Tongue (tissue), 2 donors: ENCODE data around the gene CIBAR2. TPM values are rescaled to one million over a fixed set of nuclear protein-coding genes. Genes with fewer than 3 reads are reported as not detected.
"Not testable (repeated sequence)": the region's sequence is repeated elsewhere in the genome, so short reads cannot be mapped to it uniquely, and the experiment has no call there.

Experiments
- DNase-seq: peaks from one replicate; pipeline ENCODE4 v3.0.0-alpha.2; 2015
- total RNA-seq: library from RNA; depleted of rRNA; stranded (reverse); fragments of >200 nt; gene quantifications from one replicate; pipeline ENCODE4 v1.2.3, GENCODE V29; 2014

The CIBAR2 gene
- total RNA-seq, 1 donor from 2014 or later: not detected

- no peak for DNase-seq
Measured at GRCh38 chr16:85128079-85128837, 16.0 kb upstream of the CIBAR2 start.

- DNase-seq: no peak
Measured at GRCh38 chr16:85127379-85127723, 15.1 kb upstream of the CIBAR2 start.

- DNase-seq: peak; percentile 97
Measured at GRCh38 chr16:85126705-85127378, 14.6 kb upstream of the CIBAR2 start.

- no peak for DNase-seq
Measured at GRCh38 chr16:85126394-85126704, 14.1 kb upstream of the CIBAR2 start.

GRCh38 chr16:85125570-85126393 is 13.5 kb upstream of the CIBAR2 start:
- DNase-seq: peak; percentile 44

- DNase-seq: peak; percentile 89
Measured at GRCh38 chr16:85124636-85125346, 12.5 kb upstream of the CIBAR2 start.

- peak; percentile 30 for DNase-seq
Measured at GRCh38 chr16:85123891-85124635, 11.8 kb upstream of the CIBAR2 start.

- not testable (repeated sequence) for DNase-seq
Measured at GRCh38 chr16:85123441-85123840, 11.2 kb upstream of the CIBAR2 start.

GRCh38 chr16:85120006-85120340 is 7.7 kb upstream of the CIBAR2 start:
- no peak for DNase-seq

- DNase-seq: no peak
Measured at GRCh38 chr16:85117418-85117817, 5.1 kb upstream of the CIBAR2 start.

GRCh38 chr16:85114909-85115567 is 2.8 kb upstream of the CIBAR2 start:
- DNase-seq: peak; percentile 92

- DNase-seq: no peak
Measured at GRCh38 chr16:85113913-85114312, 1.6 kb upstream of the CIBAR2 start.

GRCh38 chr16:85113168-85113733 is 979 bp upstream of the CIBAR2 start:
- no peak for DNase-seq

GRCh38 chr16:85111184-85111583 is 1.1 kb downstream of the CIBAR2 start:
- DNase-seq: no peak

GRCh38 chr16:85110105-85110504 is 2.2 kb downstream of the CIBAR2 start:
- no peak for DNase-seq

- DNase-seq: no peak
Measured at GRCh38 chr16:85107532-85107931, 4.7 kb downstream of the CIBAR2 start.

GRCh38 chr16:85107083-85107482 is 5.2 kb downstream of the CIBAR2 start:
- DNase-seq: no peak

GRCh38 chr16:85105475-85105874 is 6.8 kb downstream of the CIBAR2 start:
- DNase-seq: no peak

GRCh38 chr16:85104821-85105391 is 7.4 kb downstream of the CIBAR2 start:
- peak; percentile 48 for DNase-seq

GRCh38 chr16:85104147-85104546 is 8.1 kb downstream of the CIBAR2 start:
- no peak for DNase-seq
